Activated CD8-positive, alpha-beta T cell treated with anti-CD3 and anti-CD28 coated beads for 36 hours (primary cell): Measurements from ENCODE around the gene HRH1. TPM values are rescaled to one million over a fixed set of nuclear protein-coding genes. Genes with fewer than 3 reads are reported as not detected.

Source experiments
- ATAC-seq: fragments of 200-7000 bp; cut with Tn5 transposase; one replicate; pipeline ENCODE4 v1.10.0; 2021; ENCODE audit warnings: mild to moderate bottlenecking, moderate library complexity
- CTCF ChIA-PET: fragments of 350-600 bp; sonication (Branson Sonifier 250); formaldehyde crosslinking; loops from one replicate; lab custom pipeline; 2021; ENCODE audit warnings: antibody characterized with exemption; lab: Charles Lee
- POLR2A ChIA-PET: fragments of 350-600 bp; sonication (Branson Sonifier 250); formaldehyde crosslinking; loops from one replicate; lab custom pipeline; 2021; ENCODE audit warnings: antibody characterized with exemption; lab: Charles Lee
- DNase-seq: peaks from one replicate; pipeline ENCODE4 v3.0.0-alpha.2; 2020
- H3K27ac Mint-ChIP-seq: one replicate; pipeline ENCODE4 v1.8.0; 2021; ENCODE audit warnings: mild to moderate bottlenecking, mixed read lengths
- H3K27me3 Mint-ChIP-seq: one replicate; pipeline ENCODE4 v1.8.0; 2021; ENCODE audit warnings: mixed read lengths
- H3K36me3 Mint-ChIP-seq: one replicate; pipeline ENCODE4 v1.8.0; 2021; ENCODE audit warnings: low read depth, mixed read lengths
- H3K4me1 Mint-ChIP-seq: one replicate; pipeline ENCODE4 v1.8.0; 2021; ENCODE audit warnings: low read depth, mixed read lengths
- H3K4me3 Mint-ChIP-seq: one replicate; pipeline ENCODE4 v1.8.0; 2021; ENCODE audit warnings: mild to moderate bottlenecking, moderate library complexity, mixed read lengths
- H3K9me3 Mint-ChIP-seq: one replicate; pipeline ENCODE4 v1.8.0; 2021; ENCODE audit warnings: mixed read lengths
- intact Hi-C: fragments of 100-400 bp; cut with micrococcal nuclease; formaldehyde crosslinking; loops from one replicate; pipeline ENCODE4 v1.10.0; 2022
- total RNA-seq, 2 experiments: library from RNA; stranded (reverse); gene quantifications; one replicate each; pipeline ENCODE4 v1.2.3, GENCODE V29; 2021
- TF ChIP-seq, protein P1 (sequence below): fragments of 200-600 bp; IDR thresholded peaks from one replicate; pipeline ENCODE4 v1.8.0; 2022; ENCODE audit warnings: antibody characterized with exemption, mild to moderate bottlenecking

HRH1 gene
- total RNA-seq, 2 experiments from 2014 or later: 0.34 to 0.59 TPM

- H3K27ac Mint-ChIP-seq: no peak overlapping the region
- intact Hi-C loops: no loop called here
- peaks cover 4% of the 10 kb centered on the region for H3K27me3 Mint-ChIP-seq
- TF ChIP-seq, protein P1, sequence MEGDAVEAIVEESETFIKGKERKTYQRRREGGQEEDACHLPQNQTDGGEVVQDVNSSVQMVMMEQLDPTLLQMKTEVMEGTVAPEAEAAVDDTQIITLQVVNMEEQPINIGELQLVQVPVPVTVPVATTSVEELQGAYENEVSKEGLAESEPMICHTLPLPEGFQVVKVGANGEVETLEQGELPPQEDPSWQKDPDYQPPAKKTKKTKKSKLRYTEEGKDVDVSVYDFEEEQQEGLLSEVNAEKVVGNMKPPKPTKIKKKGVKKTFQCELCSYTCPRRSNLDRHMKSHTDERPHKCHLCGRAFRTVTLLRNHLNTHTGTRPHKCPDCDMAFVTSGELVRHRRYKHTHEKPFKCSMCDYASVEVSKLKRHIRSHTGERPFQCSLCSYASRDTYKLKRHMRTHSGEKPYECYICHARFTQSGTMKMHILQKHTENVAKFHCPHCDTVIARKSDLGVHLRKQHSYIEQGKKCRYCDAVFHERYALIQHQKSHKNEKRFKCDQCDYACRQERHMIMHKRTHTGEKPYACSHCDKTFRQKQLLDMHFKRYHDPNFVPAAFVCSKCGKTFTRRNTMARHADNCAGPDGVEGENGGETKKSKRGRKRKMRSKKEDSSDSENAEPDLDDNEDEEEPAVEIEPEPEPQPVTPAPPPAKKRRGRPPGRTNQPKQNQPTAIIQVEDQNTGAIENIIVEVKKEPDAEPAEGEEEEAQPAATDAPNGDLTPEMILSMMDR: no peak
- no peak for ATAC-seq
- no peaks in the 10 kb centered on the region for H3K36me3 Mint-ChIP-seq
- no peak for DNase-seq
- ChIA-PET POLR2A (no interaction called here), CTCF (no interaction called here)
- no peak overlapping the region for H3K4me3 Mint-ChIP-seq
- no peaks in the 10 kb centered on the region for H3K9me3 Mint-ChIP-seq
- H3K4me1 Mint-ChIP-seq: no peaks in the 10 kb centered on the region
Observed at GRCh38 chr3:11188231-11188630, 33.9 kb downstream of the HRH1 start.

DNA sequence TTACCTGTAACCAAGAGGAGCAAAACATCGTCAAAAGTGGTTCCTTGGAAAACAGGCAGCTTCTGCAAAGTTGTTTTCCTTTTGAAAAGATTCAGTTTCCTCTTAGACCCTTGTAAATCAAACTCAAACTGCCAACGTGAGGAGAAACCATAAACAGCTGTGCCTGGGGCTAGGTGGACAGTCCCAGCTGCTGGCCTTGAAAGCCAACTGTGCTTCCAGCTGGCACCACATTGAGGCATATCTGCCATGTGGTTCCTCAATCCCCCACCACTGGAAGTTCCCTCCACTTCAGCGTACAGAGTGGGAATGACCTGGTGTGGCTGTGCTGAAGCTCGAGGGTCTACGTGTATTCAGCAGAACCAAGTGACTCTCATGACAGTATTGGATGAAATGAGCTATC, 40.9 kb downstream of the HRH1 start:
- H3K4me3 Mint-ChIP-seq: peak overlapping the region; percentile 55
- no peak for ATAC-seq
- peak; percentile 13 for DNase-seq
- no peaks in the 10 kb centered on the region for H3K36me3 Mint-ChIP-seq
- intact Hi-C loops: loop anchor here (10.0 kb wide), 1 partner anchor 130 kb away; no protein-coding TSS in a partner anchor
- H3K4me1 Mint-ChIP-seq: peaks cover 19% of the 10 kb centered on the region
- H3K27me3 Mint-ChIP-seq: no peaks in the 10 kb centered on the region
- CTCF ChIA-PET: interaction anchor here (1.1 to 1.7 kb wide), 4 partner anchors 17 to 140 kb away, joined by 3 to 5 read pairs (median 4); no protein-coding TSS in a partner anchor
- H3K27ac Mint-ChIP-seq: peak overlapping the region; percentile 84
- POLR2A ChIA-PET: interaction anchor here (0.7 to 1.0 kb wide), 4 partner anchors 37 to 119 kb away, joined by 3 to 4 read pairs (median 3); no protein-coding TSS in a partner anchor
- TF ChIP-seq, protein P1: no peak
- no peaks in the 10 kb centered on the region for H3K9me3 Mint-ChIP-seq

- Mint-ChIP-seq H3K36me3 (no peaks in the 10 kb centered on the region), H3K9me3 (no peaks in the 10 kb centered on the region), H3K4me1 (peaks cover 19% of the 10 kb centered on the region), H3K27me3 (no peaks in the 10 kb centered on the region), H3K27ac (peak overlapping the region; percentile 84), H3K4me3 (peak overlapping the region; percentile 55)
- CTCF ChIA-PET: interaction anchor here (1.1 to 1.7 kb wide), 4 partner anchors 16 to 139 kb away, joined by 3 to 5 read pairs (median 4); no protein-coding TSS in a partner anchor
- DNase-seq (peak; percentile 71), ATAC-seq (peak; percentile 89)
- TF ChIP-seq, protein P1: no peak
- intact Hi-C loops: loop anchor here (10.0 kb wide), 1 partner anchor 131 kb away; no protein-coding TSS in a partner anchor
- POLR2A ChIA-PET: interaction anchor here (0.9 to 1.3 kb wide), 4 partner anchors 24 to 119 kb away, joined by 3 to 4 read pairs (median 3); no protein-coding TSS in a partner anchor
Observed at GRCh38 chr3:11195721-11196332, 41.5 kb downstream of the HRH1 start.

DNA sequence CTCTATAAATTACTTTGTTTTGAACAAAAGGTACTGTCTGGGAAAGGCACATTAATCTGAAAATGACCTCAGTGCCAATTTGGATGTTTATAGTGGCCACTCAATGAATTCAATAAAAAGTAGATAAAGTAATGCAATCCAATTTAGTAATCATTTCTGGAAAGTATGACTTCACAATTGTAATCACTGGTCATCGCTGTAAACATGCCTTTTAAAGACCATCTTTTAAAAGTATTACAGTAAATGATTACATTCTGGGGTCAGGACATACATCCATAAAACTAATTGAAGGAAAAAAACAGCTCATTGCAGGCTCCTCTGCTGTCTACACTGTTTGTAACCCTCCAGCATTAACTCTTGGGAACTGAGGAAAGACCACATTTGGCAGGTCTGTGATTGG, 43.2 kb downstream of the HRH1 start:
- peaks cover 5% of the 10 kb centered on the region for H3K27me3 Mint-ChIP-seq
- H3K27ac Mint-ChIP-seq: no peak overlapping the region
- no peak overlapping the region for H3K4me3 Mint-ChIP-seq
- ChIA-PET CTCF (no interaction called here), POLR2A (no interaction called here)
- no peaks in the 10 kb centered on the region for H3K9me3 Mint-ChIP-seq
- H3K4me1 Mint-ChIP-seq: peaks cover 19% of the 10 kb centered on the region
- intact Hi-C loops: loop anchor here (10.0 kb wide), 1 partner anchor 133 kb away; no protein-coding TSS in a partner anchor
- ATAC-seq: no peak
- DNase-seq: no peak
- TF ChIP-seq, protein P1: no peak
- no peaks in the 10 kb centered on the region for H3K36me3 Mint-ChIP-seq

- TF ChIP-seq, protein P1: no peak
- no peak overlapping the region for H3K4me3 Mint-ChIP-seq
- ChIA-PET POLR2A (no interaction called here), CTCF (interaction anchor here (1.0 kb wide), 1 partner anchor 19 kb away, joined by 4 read pairs; no protein-coding TSS in a partner anchor)
- H3K36me3 Mint-ChIP-seq: no peaks in the 10 kb centered on the region
- no peaks in the 10 kb centered on the region for H3K9me3 Mint-ChIP-seq
- H3K27me3 Mint-ChIP-seq: peaks cover 8% of the 10 kb centered on the region
- ATAC-seq (no peak), DNase-seq (no peak)
- H3K4me1 Mint-ChIP-seq: peaks cover 19% of the 10 kb centered on the region
- intact Hi-C loops: loop anchor here (10.0 kb wide), 1 partner anchor 133 kb away; no protein-coding TSS in a partner anchor
- no peak overlapping the region for H3K27ac Mint-ChIP-seq
Observed at GRCh38 chr3:11198070-11198469, 43.8 kb downstream of the HRH1 start.
